Epithelial cell of proximal tubule (primary cell): ENCODE data around the gene RASGEF1C. TPM values are rescaled to one million over a fixed set of nuclear protein-coding genes. Genes with fewer than 3 reads are reported as not detected.

ENCODE experiments used
- DNase-seq: peaks from one replicate; pipeline ENCODE4 v3.0.0-alpha.2; 2011; ENCODE audit warnings: low read depth
- H3K4me3 ChIP-seq: 2 replicates; pipeline ENCODE4 v1.5.1; 2011; ENCODE audit warnings: low read depth, mild to moderate bottlenecking, low read length
- total RNA-seq: library from RNA; depleted of rRNA; stranded (reverse); fragments of >200 nt; gene quantifications from 2 replicates; pipeline ENCODE4 v1.2.3, GENCODE V29; 2015
- TF ChIP-seq, protein P1 (sequence below): conservative IDR thresholded peaks from 2 replicates; pipeline ENCODE4 v1.5.1; 2012; ENCODE audit warnings: low read depth, mild to moderate bottlenecking, low read length

Gene RASGEF1C
- total RNA-seq, 1 donor from 2014 or later = not detected

DNA sequence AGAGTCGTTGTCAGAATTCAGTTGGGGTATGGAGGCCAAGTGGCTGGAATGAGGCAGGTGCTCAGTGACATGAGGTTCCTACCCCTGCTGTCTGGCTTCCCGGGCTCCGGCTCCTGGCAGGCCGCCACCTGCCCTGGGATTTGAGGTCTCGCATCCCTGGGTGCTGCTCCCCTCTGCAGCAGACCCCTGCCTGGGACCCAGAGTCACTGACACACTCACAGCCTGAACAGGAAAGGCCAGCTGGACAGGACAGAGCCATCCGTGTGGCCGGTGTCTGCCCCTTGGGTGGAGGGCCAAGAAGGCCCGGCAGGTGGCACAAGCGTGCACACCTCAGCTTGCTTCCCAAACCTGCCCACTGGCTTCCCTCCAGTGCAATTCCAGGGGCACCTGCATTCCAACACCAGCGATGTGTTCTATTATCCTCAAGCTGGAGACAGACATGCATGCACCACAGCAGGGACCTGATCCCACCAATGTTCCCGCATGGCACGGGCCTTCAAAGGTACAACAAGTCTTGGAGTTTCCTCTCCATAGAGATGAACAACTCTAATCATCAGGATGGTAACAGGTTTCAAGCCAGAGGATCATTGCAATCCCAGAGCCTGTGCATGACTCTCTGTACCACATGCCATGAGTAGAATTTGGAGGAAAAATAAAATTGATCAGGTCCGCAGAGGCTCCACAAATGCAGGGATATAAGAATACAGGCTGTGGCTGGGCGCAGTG lies 91.8 kb downstream of the RASGEF1C start:
- H3K4me3 ChIP-seq = no peak overlapping the region
- no peak for DNase-seq
- TF ChIP-seq, protein P1, sequence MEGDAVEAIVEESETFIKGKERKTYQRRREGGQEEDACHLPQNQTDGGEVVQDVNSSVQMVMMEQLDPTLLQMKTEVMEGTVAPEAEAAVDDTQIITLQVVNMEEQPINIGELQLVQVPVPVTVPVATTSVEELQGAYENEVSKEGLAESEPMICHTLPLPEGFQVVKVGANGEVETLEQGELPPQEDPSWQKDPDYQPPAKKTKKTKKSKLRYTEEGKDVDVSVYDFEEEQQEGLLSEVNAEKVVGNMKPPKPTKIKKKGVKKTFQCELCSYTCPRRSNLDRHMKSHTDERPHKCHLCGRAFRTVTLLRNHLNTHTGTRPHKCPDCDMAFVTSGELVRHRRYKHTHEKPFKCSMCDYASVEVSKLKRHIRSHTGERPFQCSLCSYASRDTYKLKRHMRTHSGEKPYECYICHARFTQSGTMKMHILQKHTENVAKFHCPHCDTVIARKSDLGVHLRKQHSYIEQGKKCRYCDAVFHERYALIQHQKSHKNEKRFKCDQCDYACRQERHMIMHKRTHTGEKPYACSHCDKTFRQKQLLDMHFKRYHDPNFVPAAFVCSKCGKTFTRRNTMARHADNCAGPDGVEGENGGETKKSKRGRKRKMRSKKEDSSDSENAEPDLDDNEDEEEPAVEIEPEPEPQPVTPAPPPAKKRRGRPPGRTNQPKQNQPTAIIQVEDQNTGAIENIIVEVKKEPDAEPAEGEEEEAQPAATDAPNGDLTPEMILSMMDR = peak; percentile 40

DNA sequence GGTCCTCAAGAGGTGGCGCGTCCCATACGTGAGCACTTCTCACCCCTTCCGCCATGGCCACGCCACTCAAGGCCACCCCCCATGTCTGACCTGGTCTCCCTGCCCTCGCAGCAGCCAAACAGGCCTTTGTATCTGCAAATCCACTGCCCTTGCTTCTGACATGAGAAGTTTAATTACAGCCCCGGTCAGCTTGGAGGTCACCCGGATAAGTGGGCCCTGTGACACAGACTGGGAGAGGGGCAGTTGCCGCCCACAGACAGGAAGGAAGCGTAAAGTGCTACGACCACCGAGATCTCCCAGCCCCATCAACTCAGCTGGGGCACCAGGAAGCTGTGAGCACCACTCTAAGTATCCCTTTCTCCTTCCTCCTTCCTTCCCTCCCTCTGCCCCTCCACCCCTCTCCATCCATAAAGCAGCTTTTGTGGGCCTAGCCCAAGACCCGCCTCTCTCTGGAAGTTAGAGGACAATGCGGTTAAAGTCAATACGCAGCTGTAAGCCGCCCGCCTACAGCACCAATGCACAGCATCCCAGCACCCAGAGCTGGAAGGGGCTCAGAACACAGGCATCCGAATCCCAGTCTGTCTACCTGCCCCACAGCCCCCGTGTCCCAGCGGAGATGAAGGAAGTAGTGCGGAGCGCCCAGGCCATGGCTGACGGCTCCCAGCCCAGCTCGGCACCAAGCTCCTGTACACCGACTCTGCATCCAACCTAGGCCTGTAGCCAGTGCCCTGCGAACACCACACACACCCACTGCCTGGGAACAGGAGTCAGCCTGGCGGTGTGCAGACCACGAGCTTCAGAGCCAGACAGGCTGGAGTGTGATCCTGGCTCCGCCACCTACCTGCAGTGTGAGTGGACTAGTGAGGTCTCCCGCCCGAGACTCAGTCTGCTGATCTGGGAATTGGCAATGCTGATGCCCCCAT lies 92.7 kb downstream of the RASGEF1C start:
- H3K4me3 ChIP-seq = no peak overlapping the region
- TF ChIP-seq, protein P1 = no peak
- no peak for DNase-seq

DNA sequence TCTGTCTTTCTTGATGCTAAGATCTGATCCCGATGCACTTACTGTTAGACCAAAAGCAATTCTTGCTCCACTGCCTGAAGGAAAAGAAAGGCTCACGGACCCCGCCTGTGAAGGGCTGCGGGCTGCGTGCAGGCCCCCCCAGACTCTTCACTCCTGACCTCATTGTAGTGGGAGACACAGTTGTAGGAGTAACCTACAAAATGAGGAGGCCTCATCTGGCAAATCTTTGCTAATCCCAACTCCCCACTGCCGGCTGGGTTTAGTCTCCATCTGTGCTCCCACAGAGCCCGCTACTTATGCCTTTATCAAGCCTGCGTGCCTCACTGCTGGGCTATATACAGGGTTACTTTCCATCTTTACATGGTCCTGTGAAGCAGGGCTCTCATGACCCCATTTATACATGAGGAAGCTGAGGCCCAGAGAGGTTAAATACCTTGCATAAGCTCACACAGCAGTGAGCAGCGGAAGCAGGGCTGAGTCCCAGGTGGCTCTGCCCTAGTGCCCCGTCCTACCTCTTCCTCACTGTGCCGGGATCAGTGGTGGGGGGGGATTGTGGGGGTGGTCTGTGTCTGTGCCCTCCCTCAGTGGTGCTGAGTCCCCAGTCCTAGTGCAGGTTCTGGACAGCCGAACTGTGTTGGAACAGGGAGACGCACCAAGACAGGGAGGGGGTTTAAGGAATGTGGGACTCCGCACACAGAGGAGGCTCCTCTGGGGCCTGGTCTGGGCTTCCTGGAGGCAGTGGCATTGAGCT lies 93.5 kb downstream of the RASGEF1C start:
- H3K4me3 ChIP-seq = no peak overlapping the region
- TF ChIP-seq, protein P1 = no peak
- no peak for DNase-seq

DNA sequence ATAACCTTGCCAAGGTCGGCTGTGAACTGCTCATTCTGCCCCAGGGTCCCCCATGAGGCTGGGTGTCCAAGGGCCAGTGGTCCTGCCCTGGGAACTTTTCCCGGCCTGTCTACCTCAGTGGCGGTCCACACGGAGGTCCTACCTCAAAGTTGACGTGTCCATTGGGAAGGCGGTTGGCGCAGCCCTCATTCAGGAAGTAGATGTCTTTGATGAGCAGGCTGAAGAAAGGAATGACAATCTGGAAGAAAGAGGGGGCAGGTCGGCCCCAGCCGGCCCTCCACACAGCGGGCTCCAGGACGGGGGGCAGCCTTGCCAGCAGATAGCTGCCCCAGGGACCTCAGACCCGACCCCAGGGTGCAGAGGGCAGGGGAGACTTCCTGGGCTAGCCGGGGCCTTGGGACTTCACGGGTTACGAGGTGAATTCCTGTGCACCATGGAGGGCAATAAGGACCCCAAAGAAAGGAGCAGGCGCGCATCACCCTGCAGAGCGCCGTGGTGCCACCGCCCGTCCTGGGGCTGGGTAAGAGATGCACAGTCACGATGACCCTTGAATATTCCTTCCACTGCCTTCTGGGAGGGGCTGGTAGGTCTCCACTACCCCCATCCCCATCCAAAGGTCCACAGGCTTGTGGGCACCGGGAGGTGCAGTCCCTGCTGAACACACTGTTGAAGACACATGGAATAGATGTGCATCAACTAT lies 94.6 kb downstream of the RASGEF1C start:
- H3K4me3 ChIP-seq = no peak overlapping the region
- TF ChIP-seq, protein P1 = no peak

DNA sequence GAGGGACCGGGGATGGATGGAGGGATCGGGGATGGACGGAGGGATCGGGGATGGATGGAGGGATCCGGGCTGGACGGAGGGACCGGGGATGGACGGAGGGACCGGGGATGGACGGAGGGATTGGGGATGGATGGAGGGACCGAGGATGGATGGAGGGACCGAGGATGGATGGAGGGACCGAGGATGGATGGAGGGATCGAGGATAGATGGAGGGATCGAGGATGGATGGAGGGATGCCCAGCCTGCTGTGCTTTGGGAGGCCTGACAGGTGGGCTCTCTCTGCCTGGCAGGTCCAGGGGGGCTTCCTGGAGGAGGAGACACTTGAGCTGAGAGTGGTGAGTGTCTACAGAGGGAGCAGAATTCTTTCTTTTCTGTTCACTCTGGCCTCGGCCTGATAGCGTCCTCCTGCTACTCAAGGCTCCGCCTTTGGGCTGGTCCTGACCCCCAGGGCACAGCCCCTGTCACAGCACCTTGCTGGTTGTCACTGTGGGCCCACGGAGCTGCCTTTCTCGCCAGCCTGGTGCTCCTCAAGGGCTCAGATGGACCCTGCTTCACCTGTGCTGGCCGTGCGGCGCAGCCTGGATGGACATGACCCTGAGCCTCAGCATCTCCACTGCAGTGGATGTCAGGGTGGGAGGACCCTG lies 95.2 kb downstream of the RASGEF1C start:
- DNase-seq = no peak
- TF ChIP-seq, protein P1 = no peak
- no peak overlapping the region for H3K4me3 ChIP-seq

More for the DNA sequence above, 94.6 kb downstream of the RASGEF1C start:
- no peak for DNase-seq
